K562 (cell line): ENCODE measurements around the gene VPS26A. TPM values are rescaled to one million over a fixed set of nuclear protein-coding genes. Genes with fewer than 3 reads are reported as not detected.

Experiments
- ATAC-seq: fragments of 200-7000 bp; cut with Tn5 transposase; 3 replicates; pipeline ENCODE4 v1.9.1; 2020; ENCODE audit warnings: moderate library complexity
- BruUV-seq: library from RNA; stranded (reverse); fragments of 400-500 nt; replicated peaks from 2 replicates; lab custom pipeline; 2021; lab: Mats Ljungman, UMichigan
- CTCF ChIA-PET: fragments of 300-600 bp; formaldehyde crosslinking; extraction: SDS; loops from one replicate; lab custom pipeline; 2021; ENCODE audit warnings: low intra/inter-chr PET ratio; lab: Yijun Ruan, JAX
- POLR2A ChIA-PET: fragments of 300-600, 350-650 bp; sonication (Branson Sonifier 250); formaldehyde crosslinking; extraction: SDS; loops from one replicate; lab custom pipeline; 2021; ENCODE audit warnings: antibody characterized with exemption, inconsistent platforms; lab: Yijun Ruan, JAX
- DNase-seq, 4 experiments: peaks; one replicate each; pipeline versions ENCODE4 v3.0.0 to v3.0.0-alpha.2; 2011 to 2018; ENCODE audit warnings: low spot score in 3 of 4, mixed read lengths in 3 of 4; ENCODE audit errors: extremely low read depth in 1 of 4
- FAIRE-seq: peaks from 2 replicates; lab custom pipeline; 2011; peaks lifted over from hg19 to GRCh38; lab: Jason Lieb, UNC
- H2AFZ ChIP-seq: 2 replicates; pipeline ENCODE4 v1.6.0; 2011; ENCODE audit warnings: low read depth, low read length, control low read depth, inconsistent platforms
- H3K27ac ChIP-seq: fragments of 200-600 bp; 3 replicates; pipeline ENCODE4 v1.8.0; 2011; ENCODE audit warnings: low read depth, mild to moderate bottlenecking, control low read depth, inconsistent platforms, low read length, moderate library complexity, mixed read lengths; ENCODE audit errors: extremely low read depth
- H3K27me3 ChIP-seq, 2 experiments: fragments of 300-600 bp in 1 of 2; 2 replicates in 1 of 2; 3 replicates in 1 of 2; pipeline versions ENCODE4 v1.6.0 to v1.8.0; 2011; ENCODE audit warnings: inconsistent platforms in 2 of 2, low read length in 2 of 2, mild to moderate bottlenecking in 1 of 2, mixed read lengths in 1 of 2, moderate library complexity in 1 of 2; ENCODE audit not compliant: control insufficient read depth in 2 of 2, insufficient read depth in 2 of 2
- H3K36me3 ChIP-seq: fragments of 300-600 bp; 3 replicates; pipeline ENCODE4 v1.8.0; 2011; ENCODE audit warnings: mild to moderate bottlenecking, low read length, inconsistent platforms; ENCODE audit not compliant: control insufficient read depth, insufficient read depth
- H3K4me1 ChIP-seq, 2 experiments: fragments of 200-600 bp in 1 of 2; replicated peaks in 1 of 2; 2 replicates in 1 of 2; 3 replicates in 1 of 2; pipeline versions ENCODE4 v1.5.1 to v1.8.0; 2011; ENCODE audit warnings: inconsistent platforms in 2 of 2, low read length in 2 of 2, mild to moderate bottlenecking in 1 of 2, mixed read lengths in 1 of 2, moderate library complexity in 1 of 2; ENCODE audit not compliant: control insufficient read depth in 2 of 2, insufficient read depth in 2 of 2
- H3K4me2 ChIP-seq: 2 replicates; pipeline ENCODE4 v1.6.1; 2011; ENCODE audit warnings: low read length, control low read depth, inconsistent platforms, mixed read lengths; ENCODE audit not compliant: insufficient read depth
- H3K4me3 ChIP-seq: fragments of 200-600 bp; sonication (generic), shearing (Covaris generic); 2 replicates; pipeline ENCODE4 v1.5.1; 2016; ENCODE audit warnings: control low read depth, inconsistent platforms
- H3K79me2 ChIP-seq: fragments of 200-600 bp; 3 replicates; pipeline ENCODE4 v1.8.0; 2011; ENCODE audit warnings: low read length, inconsistent platforms; ENCODE audit not compliant: control insufficient read depth, insufficient read depth
- H3K9ac ChIP-seq, 2 experiments: 2 replicates each; pipeline versions ENCODE4 v1.6.0 to v1.6.1; 2011; ENCODE audit warnings: low read depth in 2 of 2, low read length in 2 of 2, control low read depth in 1 of 2, inconsistent platforms in 1 of 2, mild to moderate bottlenecking in 1 of 2, mixed read lengths in 1 of 2; ENCODE audit not compliant: insufficient read depth in 1 of 2
- H3K9me1 ChIP-seq: one replicate; pipeline ENCODE4 v1.6.0; 2011; ENCODE audit warnings: inconsistent platforms, mild to moderate bottlenecking, low read length, moderate library complexity; ENCODE audit not compliant: control insufficient read depth, insufficient read depth
- H3K9me3 ChIP-seq: replicated peaks from 2 replicates; pipeline ENCODE4 v1.5.1; 2011; ENCODE audit warnings: low read depth, low read length, inconsistent platforms; ENCODE audit not compliant: control insufficient read depth, insufficient read depth
- H4K20me1 ChIP-seq: replicated peaks from 2 replicates; pipeline ENCODE4 v1.6.1; 2011; ENCODE audit warnings: low read length, inconsistent platforms, mixed read lengths; ENCODE audit not compliant: control insufficient read depth, insufficient read depth
- ARID1B ChIP-seq: fragments of 450-650 bp; IDR thresholded peaks from 2 replicates; pipeline ENCODE4 v1.6.1; 2016; ENCODE audit warnings: antibody characterized with exemption, mild to moderate bottlenecking, inconsistent platforms
- BCL6 ChIP-seq: fragments of 250-450 bp; sonication (Bioruptor Pico); IDR thresholded peaks from 2 replicates; pipeline ENCODE4 v1.4.0; 2020
- CREBBP ChIP-seq: IDR thresholded peaks from one replicate; pipeline ENCODE4 v1.6.1; 2012; ENCODE audit warnings: low read depth, mild to moderate bottlenecking, control low read depth, inconsistent platforms, low read length
- FOXJ2 ChIP-seq: fragments of 200-800 bp; sonication (Bioruptor generic); IDR thresholded peaks from 2 replicates; pipeline ENCODE4 v1.6.1; 2016; ENCODE audit warnings: missing genetic modification characterization, missing compliant biosample characterization
- FOXK1 ChIP-seq: sonication (generic); formaldehyde crosslinking; IDR thresholded peaks from 2 replicates; pipeline ENCODE4 v1.8.0; 2022; ENCODE audit warnings: missing genetic modification reagents, mild to moderate bottlenecking, borderline replicate concordance
- KLF13 ChIP-seq: fragments of 450-650 bp; IDR thresholded peaks from 2 replicates; pipeline ENCODE4 v1.6.1; 2016; ENCODE audit warnings: missing genetic modification characterization, low read depth, mild to moderate bottlenecking, missing compliant biosample characterization, moderate library complexity, borderline replicate concordance
- MAX ChIP-seq: sonication (generic); formaldehyde crosslinking; IDR thresholded peaks from 2 replicates; pipeline ENCODE4 v1.9.0; 2022; ENCODE audit warnings: mild to moderate bottlenecking, missing genetic modification reagents
- NCOA6 ChIP-seq: fragments of 450-650 bp; IDR thresholded peaks from 2 replicates; pipeline ENCODE4 v1.6.1; 2017; ENCODE audit warnings: mild to moderate bottlenecking
- SAP30 ChIP-seq: fragments of 200-600 bp; sonication (generic); IDR thresholded peaks from 2 replicates; pipeline ENCODE4 v1.6.1; 2012; ENCODE audit warnings: borderline replicate concordance, low read depth, mild to moderate bottlenecking, moderate library complexity, low read length, control low read depth, inconsistent platforms; ENCODE audit not compliant: insufficient read depth, poor library complexity, severe bottlenecking
- SIN3A ChIP-seq, 2 experiments: fragments of 150-350 bp in 1 of 2; IDR thresholded peaks; 2 replicates each; pipeline ENCODE4 v1.6.1; 2011 to 2016; ENCODE audit warnings: borderline replicate concordance in 2 of 2, low read depth in 2 of 2, low read length in 2 of 2, mild to moderate bottlenecking in 2 of 2, moderate library complexity in 2 of 2; ENCODE audit not compliant: control insufficient read depth in 1 of 2
- SIX5 ChIP-seq, 2 experiments: IDR thresholded peaks; 2 replicates each; pipeline ENCODE4 v1.6.1; 2011; ENCODE audit warnings: low read length in 2 of 2, borderline replicate concordance in 1 of 2, low read depth in 1 of 2, mild to moderate bottlenecking in 1 of 2, moderate library complexity in 1 of 2; ENCODE audit not compliant: insufficient read depth in 1 of 2
- STAT6 ChIP-seq: sonication (generic); formaldehyde crosslinking; IDR thresholded peaks from 2 replicates; pipeline ENCODE4 v1.8.1; 2023; ENCODE audit warnings: mild to moderate bottlenecking, missing genetic modification reagents
- UBTF ChIP-seq, 2 experiments: IDR thresholded peaks; 2 replicates each; pipeline ENCODE4 v1.6.1; 2012; ENCODE audit warnings: improper control_type of control experiment in 2 of 2, low read depth in 2 of 2, low read length in 2 of 2, borderline replicate concordance in 1 of 2
- ZNF133 ChIP-seq: fragments of 250-450 bp; sonication (Bioruptor Pico); IDR thresholded peaks from 2 replicates; pipeline ENCODE4 v1.4.0; 2020; ENCODE audit warnings: mild to moderate bottlenecking
- WGBS: fragments of 100-300 bp; shearing (Covaris generic); methylation state at CpG from one replicate; pipeline ENCODE4 v1.1.6; 2016; ENCODE audit warnings: low coverage, mixed read lengths; ENCODE audit not compliant: insufficient coverage; ENCODE audit errors: missing lambda C conversion rate; 5-methylcytosine and 5-hydroxymethylcytosine counted together
- in situ Hi-C: fragments of 300-500 bp; cut with MboI; formaldehyde crosslinking; loops from 4 replicates; pipeline ENCODE4 v1.15.0; 2018; ENCODE audit warnings: inconsistent platforms, mixed read lengths
- intact Hi-C: fragments of 100-400 bp; cut with micrococcal nuclease; formaldehyde crosslinking; loops from 2 replicates; pipeline ENCODE4 v1.14.2; 2022
- polyA plus RNA-seq, 8 experiments: library from polyadenylated mRNA; depleted of rRNA in 4 of 8; stranded (reverse) in 5 of 8; unstranded in 3 of 8; fragments of >200 nt; fragmentation: Nextera tagmentation in 2 of 8; fragmentation: Illumina TruSeq in 1 of 8; extraction: Ambion mirVana in 2 of 8; extraction: Trizol in 1 of 8; gene quantifications; 2 replicates each; pipeline versions ENCODE4 v1.2.1 to v1.2.3, GENCODE V29; 2011 to 2014; ENCODE audit warnings: inconsistent platforms in 1 of 8, missing spikeins in 1 of 8
- total RNA-seq, 7 experiments: library from RNA; depleted of rRNA in 6 of 7; stranded (reverse); fragments of >200 nt in 6 of 7; fragmentation: Illumina TruSeq in 2 of 7; extraction: Trizol in 2 of 7; gene quantifications; 2 replicates each; pipeline versions ENCODE4 v1.2.1 to v1.2.3, GENCODE V29; 2011 to 2021; ENCODE audit warnings: low replicate concordance in 1 of 7

VPS26A gene
- total and polyA plus RNA-seq, 9 of the 15 experiments (the other 6 are each of a cell fraction or from before 2014, with no cell fraction given), result 47.1 to 137 (median 69.3) TPM

GRCh38 chr10:69215405-69216171 is 91.6 kb downstream of the VPS26A start:
- no peaks in the 10 kb centered on the region for H3K79me2 ChIP-seq
- H3K4me1 ChIP-seq, result peaks cover 3 to 44% of the 10 kb centered on the region in 2 experiments
- FAIRE-seq (no peak), ATAC-seq (no peak), DNase-seq (peak in 1 of 4 experiments; percentile 25)
- no peak overlapping the region for H3K4me2 ChIP-seq
- in situ Hi-C loops, result no loop called here
- no peak overlapping the region for H3K27ac ChIP-seq
- peak overlapping the region; percentile 56 for H2AFZ ChIP-seq
- H3K9ac ChIP-seq, result no peak overlapping the region
- no peaks in the 10 kb centered on the region for H4K20me1 ChIP-seq
- ChIA-PET CTCF (interaction anchor here (0.7 kb wide), 1 partner anchor 10 kb away, joined by 3 read pairs; no protein-coding TSS in a partner anchor), POLR2A (interaction anchor here (1.2 kb wide), 1 partner anchor 11 kb away, joined by 5 read pairs; no protein-coding TSS in a partner anchor)
- H3K36me3 ChIP-seq, result no peaks in the 10 kb centered on the region
- intact Hi-C loops, result loop anchor here (2.0 to 5.0 kb wide), 2 partner anchors 93 to 123 kb away; partner anchors contain the start of gene VPS26A
- H3K9me1 ChIP-seq, result no peaks in the 10 kb centered on the region
- BruUV-seq, result no TSS peak
- WGBS, result 21% methylated on average over 10 of the region's 10 CpGs
- no peak overlapping the region for H3K4me3 ChIP-seq
- no peaks in the 10 kb centered on the region for H3K27me3 ChIP-seq
- H3K9me3 ChIP-seq, result no peaks in the 10 kb centered on the region
- TF ChIP-seq KLF13 (tag) (no peak), ARID1B (0 out of 2 replicates have a peak, but pooled peaks have one; percentile 32), SAP30 (no peak), SIX5 (IDR thresholded peaks at IDR 0.05; ENCODE audit: borderline replicate concordance in 1 of 2, insufficient read depth in 1 of 2, low read depth in 1 of 2, low read length in 2 of 2) (no peak), SIN3A (IDR thresholded peaks at IDR 0.05; ENCODE audit: borderline replicate concordance in 2 of 2, control insufficient read depth in 1 of 2, low read depth in 2 of 2, low read length in 2 of 2) (no peak), CREBBP (no peak), UBTF (IDR thresholded peaks at IDR 0.05; ENCODE audit: borderline replicate concordance in 1 of 2, low read depth in 2 of 2, low read length in 2 of 2) (no peak), NCOA6 (no peak), FOXK1 (CRISPR knock-in tag) (no peak), FOXJ2 (no peak), BCL6 (CRISPR knock-in tag) (no peak), STAT6 (CRISPR knock-in tag) (no peak), MAX (CRISPR knock-in tag) (no peak), ZNF133 (CRISPR knock-in tag) (no peak)
